B cell (primary cell): ENCODE measurements around the gene MTHFD1L.

Experiments
- EZH2 ChIP-seq: IDR thresholded peaks from 2 replicates; pipeline ENCODE4 v1.6.1; 2012; ENCODE audit warnings: borderline replicate concordance, low read depth, mild to moderate bottlenecking, moderate library complexity, low read length; ENCODE audit not compliant: insufficient read depth, poor library complexity, severe bottlenecking
- TF ChIP-seq, protein P1 (sequence below): fragments of 200-600 bp; IDR thresholded peaks from one replicate; pipeline ENCODE4 v1.8.0; 2022; ENCODE audit warnings: antibody characterized with exemption, mild to moderate bottlenecking

DNA sequence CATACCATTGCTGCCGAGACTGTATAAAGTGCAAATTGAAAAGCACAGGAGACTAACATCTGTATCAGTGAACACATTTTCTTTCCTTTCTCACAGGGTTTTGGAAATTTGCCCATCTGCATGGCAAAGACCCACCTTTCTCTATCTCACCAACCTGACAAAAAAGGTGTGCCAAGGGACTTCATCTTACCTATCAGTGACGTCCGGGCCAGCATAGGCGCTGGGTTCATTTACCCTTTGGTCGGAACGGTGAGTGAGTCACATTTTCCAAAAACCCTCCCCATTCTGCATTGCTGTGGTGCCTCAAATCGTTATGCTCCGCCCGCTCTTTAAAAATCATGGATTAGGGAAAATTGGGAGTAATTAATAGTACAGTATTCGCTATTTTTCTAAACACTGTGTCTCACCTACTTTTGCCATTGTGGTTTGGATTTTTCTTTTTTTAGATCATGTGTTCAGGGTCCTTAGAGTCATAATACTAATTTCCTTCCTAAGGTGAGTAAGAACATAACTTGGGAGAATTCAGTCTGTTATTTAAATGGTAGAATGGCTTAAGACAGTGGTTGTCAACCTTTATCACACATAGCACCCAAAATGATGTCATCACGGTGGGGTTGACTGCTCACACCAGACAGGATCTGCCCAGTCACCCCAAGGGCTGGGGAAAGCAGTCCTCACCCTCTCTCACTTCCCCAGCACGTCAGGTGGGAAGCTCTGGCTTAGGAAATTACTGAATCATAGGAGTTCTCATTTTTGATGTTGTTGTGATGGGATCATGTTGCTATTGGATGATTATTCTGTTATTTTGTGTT lies 171.6 kb downstream of the MTHFD1L start:
- no peak for TF ChIP-seq EZH2
- TF ChIP-seq, protein P1, sequence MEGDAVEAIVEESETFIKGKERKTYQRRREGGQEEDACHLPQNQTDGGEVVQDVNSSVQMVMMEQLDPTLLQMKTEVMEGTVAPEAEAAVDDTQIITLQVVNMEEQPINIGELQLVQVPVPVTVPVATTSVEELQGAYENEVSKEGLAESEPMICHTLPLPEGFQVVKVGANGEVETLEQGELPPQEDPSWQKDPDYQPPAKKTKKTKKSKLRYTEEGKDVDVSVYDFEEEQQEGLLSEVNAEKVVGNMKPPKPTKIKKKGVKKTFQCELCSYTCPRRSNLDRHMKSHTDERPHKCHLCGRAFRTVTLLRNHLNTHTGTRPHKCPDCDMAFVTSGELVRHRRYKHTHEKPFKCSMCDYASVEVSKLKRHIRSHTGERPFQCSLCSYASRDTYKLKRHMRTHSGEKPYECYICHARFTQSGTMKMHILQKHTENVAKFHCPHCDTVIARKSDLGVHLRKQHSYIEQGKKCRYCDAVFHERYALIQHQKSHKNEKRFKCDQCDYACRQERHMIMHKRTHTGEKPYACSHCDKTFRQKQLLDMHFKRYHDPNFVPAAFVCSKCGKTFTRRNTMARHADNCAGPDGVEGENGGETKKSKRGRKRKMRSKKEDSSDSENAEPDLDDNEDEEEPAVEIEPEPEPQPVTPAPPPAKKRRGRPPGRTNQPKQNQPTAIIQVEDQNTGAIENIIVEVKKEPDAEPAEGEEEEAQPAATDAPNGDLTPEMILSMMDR: no peak
